GM12878 (cell line): ENCODE results near the gene LPCAT4. TPM values are rescaled to one million over a fixed set of nuclear protein-coding genes. Genes with fewer than 3 reads are reported as not detected.

Experiments
- BCL11A ChIP-seq: IDR thresholded peaks from 2 replicates; pipeline ENCODE4 v1.6.1; 2011; ENCODE audit warnings: low read depth, low read length
- CBX3 ChIP-seq: fragments of 200-600 bp; sonication (generic); IDR thresholded peaks from 2 replicates; pipeline ENCODE4 v1.6.1; 2016; ENCODE audit warnings: low read depth, borderline replicate concordance
- CHD2 ChIP-seq: IDR thresholded peaks from 2 replicates; pipeline ENCODE4 v1.6.1; 2011; ENCODE audit warnings: low read depth, low read length, improper control_type of control experiment, borderline replicate concordance
- EED ChIP-seq: sonication (generic); IDR thresholded peaks from 2 replicates; pipeline ENCODE4 v1.6.1; 2016; ENCODE audit warnings: antibody characterized with exemption, low read depth
- EZH2 ChIP-seq: IDR thresholded peaks from 2 replicates; pipeline ENCODE4 v1.6.1; 2012; ENCODE audit warnings: low read depth, mild to moderate bottlenecking, control low read depth, inconsistent platforms, low read length, borderline replicate concordance; ENCODE audit not compliant: control insufficient read depth
- IRF4 ChIP-seq: IDR thresholded peaks from 2 replicates; pipeline ENCODE4 v1.6.1; 2011; ENCODE audit warnings: low read depth, low read length
- KAT2A ChIP-seq: conservative IDR thresholded peaks from 2 replicates; pipeline ENCODE4 v1.6.1; 2011; ENCODE audit warnings: low read depth, low read length; ENCODE audit not compliant: control insufficient read depth
- MEF2A ChIP-seq: IDR thresholded peaks from 2 replicates; pipeline ENCODE4 v1.6.1; 2011; ENCODE audit warnings: low read depth, mild to moderate bottlenecking, low read length, moderate library complexity; ENCODE audit not compliant: insufficient read depth
- MYB ChIP-seq: fragments of 150-350 bp; IDR thresholded peaks from 2 replicates; pipeline ENCODE4 v1.6.1; 2014; ENCODE audit warnings: mild to moderate bottlenecking, low read depth, low read length, borderline replicate concordance
- NFXL1 ChIP-seq: fragments of 450-650 bp; IDR thresholded peaks from 2 replicates; pipeline ENCODE4 v1.6.1; 2017; ENCODE audit warnings: antibody characterized with exemption, mild to moderate bottlenecking, borderline replicate concordance
- RB1 ChIP-seq: fragments of 450-650 bp; formaldehyde crosslinking; IDR thresholded peaks from 2 replicates; pipeline ENCODE4 v1.6.1; 2017; ENCODE audit warnings: mild to moderate bottlenecking, borderline replicate concordance
- RELA ChIP-seq: fragments of 450-650 bp; IDR thresholded peaks from 2 replicates; pipeline ENCODE4 v1.8.0; 2014; ENCODE audit warnings: borderline replicate concordance; ENCODE audit not compliant: partially characterized antibody
- STAT3 ChIP-seq: IDR thresholded peaks from 2 replicates; pipeline ENCODE4 v1.6.1; 2011; ENCODE audit warnings: low read depth, low read length, improper control_type of control experiment
- polyA plus RNA-seq, 11 experiments: library from polyadenylated mRNA; depleted of rRNA in 4 of 11; unstranded in 6 of 11; stranded (reverse) in 5 of 11; fragments of >200 nt; fragmentation: Nextera tagmentation in 4 of 11; fragmentation: Illumina TruSeq in 1 of 11; extraction: Ambion mirVana in 4 of 11; extraction: Trizol in 1 of 11; gene quantifications; 1 replicate in 1 of 11; 2 replicates in 10 of 11; pipeline versions ENCODE4 v1.2.1 to v1.2.3, GENCODE V29; 2011 to 2016; ENCODE audit warnings: inconsistent platforms in 2 of 11, missing spikeins in 2 of 11, low read depth in 1 of 11
- total RNA-seq, 4 experiments: library from RNA; depleted of rRNA in 3 of 4; stranded (reverse); fragments of >200 nt in 3 of 4; fragmentation: Illumina TruSeq in 1 of 4; extraction: Trizol in 1 of 4; gene quantifications; 2 replicates each; pipeline versions ENCODE4 v1.2.1 to v1.2.3, GENCODE V29; 2013 to 2021
- TF ChIP-seq, protein P1 (sequence below): IDR thresholded peaks from 2 replicates; pipeline ENCODE4 v1.6.1; 2012; ENCODE audit warnings: low read depth, low read length, improper control_type of control experiment
- TF ChIP-seq, protein P2 (sequence below): fragments of 450-650 bp; formaldehyde crosslinking; IDR thresholded peaks from 2 replicates; pipeline ENCODE4 v1.4.0; 2020; ENCODE audit warnings: mild to moderate bottlenecking, moderate library complexity
- TF ChIP-seq, protein P3 (sequence below): IDR thresholded peaks from 2 replicates; pipeline ENCODE4 v1.6.1; 2012; ENCODE audit warnings: low read length, inconsistent platforms
- TF ChIP-seq, protein P4 (sequence below): IDR thresholded peaks from 2 replicates; pipeline ENCODE4 v1.6.1; 2011; ENCODE audit warnings: low read depth, mild to moderate bottlenecking, low read length, moderate library complexity, borderline replicate concordance; ENCODE audit errors: extremely low read depth
- TF ChIP-seq, protein P5 (sequence below): IDR thresholded peaks from 2 replicates; pipeline ENCODE4 v1.6.1; 2011; ENCODE audit warnings: mild to moderate bottlenecking, low read depth, low read length, moderate library complexity; ENCODE audit not compliant: insufficient replicate concordance
- TF ChIP-seq, protein P6 (sequence below): fragments of 450-650 bp; IDR thresholded peaks from 2 replicates; pipeline ENCODE4 v1.6.1; 2017; ENCODE audit warnings: low read depth, mild to moderate bottlenecking, moderate library complexity

The LPCAT4 gene
- total and polyA plus RNA-seq, 10 of the 15 experiments (the other 5 are each of a cell fraction or from before 2014, with no cell fraction given) = 14.4 to 57.2 (median 33.0) TPM

DNA sequence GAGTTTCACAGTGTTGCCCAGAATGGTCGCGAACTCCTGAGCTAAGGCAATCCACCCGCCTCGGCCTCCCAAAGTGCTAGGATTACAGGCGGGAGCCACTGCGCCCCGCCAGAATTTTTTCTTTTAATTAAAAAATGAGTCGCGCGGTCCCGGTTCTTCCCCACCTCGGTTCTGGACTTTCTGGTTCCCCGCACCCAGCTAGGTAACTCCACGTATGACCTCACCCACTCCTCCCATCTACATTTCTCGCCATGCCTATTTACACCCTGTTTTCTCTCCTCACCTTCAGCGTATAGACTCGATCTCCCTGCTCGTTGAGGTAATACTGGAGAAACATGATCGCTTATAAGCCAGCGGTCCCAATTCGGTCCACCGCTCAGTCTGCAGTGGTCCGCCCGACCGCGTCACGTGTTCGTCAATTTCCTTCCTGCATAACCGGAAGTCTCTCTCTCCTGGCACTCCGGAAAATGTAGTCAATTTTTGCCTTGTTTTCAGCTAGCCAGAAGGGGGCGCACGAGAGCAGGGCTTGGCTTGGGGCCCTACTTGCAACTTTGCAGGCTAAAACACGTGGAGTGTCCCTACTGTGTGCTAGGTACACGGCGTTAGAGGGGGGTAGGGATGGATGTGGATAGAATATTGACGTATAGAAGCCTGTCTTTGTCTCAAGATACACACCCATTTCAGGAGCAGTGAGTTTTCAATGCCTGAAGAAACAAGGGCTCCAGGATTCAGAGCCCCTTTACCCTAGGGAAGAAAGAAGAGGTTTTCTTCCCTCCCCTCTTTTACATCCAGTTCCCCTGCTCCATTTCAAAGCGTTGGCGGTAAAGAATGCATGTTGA is 24.0 kb downstream of the LPCAT4 start, which contains the start of the genes NOP10 and NUTM1 (continued):
- TF ChIP-seq, protein P1, sequence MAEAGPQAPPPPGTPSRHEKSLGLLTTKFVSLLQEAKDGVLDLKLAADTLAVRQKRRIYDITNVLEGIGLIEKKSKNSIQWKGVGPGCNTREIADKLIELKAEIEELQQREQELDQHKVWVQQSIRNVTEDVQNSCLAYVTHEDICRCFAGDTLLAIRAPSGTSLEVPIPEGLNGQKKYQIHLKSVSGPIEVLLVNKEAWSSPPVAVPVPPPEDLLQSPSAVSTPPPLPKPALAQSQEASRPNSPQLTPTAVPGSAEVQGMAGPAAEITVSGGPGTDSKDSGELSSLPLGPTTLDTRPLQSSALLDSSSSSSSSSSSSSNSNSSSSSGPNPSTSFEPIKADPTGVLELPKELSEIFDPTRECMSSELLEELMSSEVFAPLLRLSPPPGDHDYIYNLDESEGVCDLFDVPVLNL = no peak
- TF ChIP-seq RELA (peak; percentile 68), RB1 (peak; percentile 83; the same call in 1 of the 2 replicates), CHD2 (no peak), STAT3 (no peak), BCL11A (no peak), EZH2 (no peak), CBX3 (no peak), MYB (no peak), EED (peak; percentile 74), NFXL1 (no peak), IRF4 (no peak; the same call in 1 of the 2 replicates), MEF2A (0 out of 2 replicates have a peak, but pooled peaks have one; percentile 56), KAT2A (no peak)
- TF ChIP-seq, protein P2, sequence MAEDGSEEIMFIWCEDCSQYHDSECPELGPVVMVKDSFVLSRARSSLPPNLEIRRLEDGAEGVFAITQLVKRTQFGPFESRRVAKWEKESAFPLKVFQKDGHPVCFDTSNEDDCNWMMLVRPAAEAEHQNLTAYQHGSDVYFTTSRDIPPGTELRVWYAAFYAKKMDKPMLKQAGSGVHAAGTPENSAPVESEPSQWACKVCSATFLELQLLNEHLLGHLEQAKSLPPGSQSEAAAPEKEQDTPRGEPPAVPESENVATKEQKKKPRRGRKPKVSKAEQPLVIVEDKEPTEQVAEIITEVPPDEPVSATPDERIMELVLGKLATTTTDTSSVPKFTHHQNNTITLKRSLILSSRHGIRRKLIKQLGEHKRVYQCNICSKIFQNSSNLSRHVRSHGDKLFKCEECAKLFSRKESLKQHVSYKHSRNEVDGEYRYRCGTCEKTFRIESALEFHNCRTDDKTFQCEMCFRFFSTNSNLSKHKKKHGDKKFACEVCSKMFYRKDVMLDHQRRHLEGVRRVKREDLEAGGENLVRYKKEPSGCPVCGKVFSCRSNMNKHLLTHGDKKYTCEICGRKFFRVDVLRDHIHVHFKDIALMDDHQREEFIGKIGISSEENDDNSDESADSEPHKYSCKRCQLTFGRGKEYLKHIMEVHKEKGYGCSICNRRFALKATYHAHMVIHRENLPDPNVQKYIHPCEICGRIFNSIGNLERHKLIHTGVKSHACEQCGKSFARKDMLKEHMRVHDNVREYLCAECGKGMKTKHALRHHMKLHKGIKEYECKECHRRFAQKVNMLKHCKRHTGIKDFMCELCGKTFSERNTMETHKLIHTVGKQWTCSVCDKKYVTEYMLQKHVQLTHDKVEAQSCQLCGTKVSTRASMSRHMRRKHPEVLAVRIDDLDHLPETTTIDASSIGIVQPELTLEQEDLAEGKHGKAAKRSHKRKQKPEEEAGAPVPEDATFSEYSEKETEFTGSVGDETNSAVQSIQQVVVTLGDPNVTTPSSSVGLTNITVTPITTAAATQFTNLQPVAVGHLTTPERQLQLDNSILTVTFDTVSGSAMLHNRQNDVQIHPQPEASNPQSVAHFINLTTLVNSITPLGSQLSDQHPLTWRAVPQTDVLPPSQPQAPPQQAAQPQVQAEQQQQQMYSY = no peak
- TF ChIP-seq, protein P3, sequence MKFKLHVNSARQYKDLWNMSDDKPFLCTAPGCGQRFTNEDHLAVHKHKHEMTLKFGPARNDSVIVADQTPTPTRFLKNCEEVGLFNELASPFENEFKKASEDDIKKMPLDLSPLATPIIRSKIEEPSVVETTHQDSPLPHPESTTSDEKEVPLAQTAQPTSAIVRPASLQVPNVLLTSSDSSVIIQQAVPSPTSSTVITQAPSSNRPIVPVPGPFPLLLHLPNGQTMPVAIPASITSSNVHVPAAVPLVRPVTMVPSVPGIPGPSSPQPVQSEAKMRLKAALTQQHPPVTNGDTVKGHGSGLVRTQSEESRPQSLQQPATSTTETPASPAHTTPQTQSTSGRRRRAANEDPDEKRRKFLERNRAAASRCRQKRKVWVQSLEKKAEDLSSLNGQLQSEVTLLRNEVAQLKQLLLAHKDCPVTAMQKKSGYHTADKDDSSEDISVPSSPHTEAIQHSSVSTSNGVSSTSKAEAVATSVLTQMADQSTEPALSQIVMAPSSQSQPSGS = peak; percentile 68
- TF ChIP-seq, protein P4, sequence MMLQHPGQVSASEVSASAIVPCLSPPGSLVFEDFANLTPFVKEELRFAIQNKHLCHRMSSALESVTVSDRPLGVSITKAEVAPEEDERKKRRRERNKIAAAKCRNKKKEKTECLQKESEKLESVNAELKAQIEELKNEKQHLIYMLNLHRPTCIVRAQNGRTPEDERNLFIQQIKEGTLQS = peak; percentile 79; the same call in 1 of the 2 replicates
- TF ChIP-seq, protein P5, sequence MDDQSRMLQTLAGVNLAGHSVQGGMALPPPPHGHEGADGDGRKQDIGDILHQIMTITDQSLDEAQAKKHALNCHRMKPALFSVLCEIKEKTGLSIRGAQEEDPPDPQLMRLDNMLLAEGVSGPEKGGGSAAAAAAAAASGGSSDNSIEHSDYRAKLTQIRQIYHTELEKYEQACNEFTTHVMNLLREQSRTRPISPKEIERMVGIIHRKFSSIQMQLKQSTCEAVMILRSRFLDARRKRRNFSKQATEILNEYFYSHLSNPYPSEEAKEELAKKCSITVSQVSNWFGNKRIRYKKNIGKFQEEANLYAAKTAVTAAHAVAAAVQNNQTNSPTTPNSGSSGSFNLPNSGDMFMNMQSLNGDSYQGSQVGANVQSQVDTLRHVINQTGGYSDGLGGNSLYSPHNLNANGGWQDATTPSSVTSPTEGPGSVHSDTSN = no peak
- TF ChIP-seq, protein P6, sequence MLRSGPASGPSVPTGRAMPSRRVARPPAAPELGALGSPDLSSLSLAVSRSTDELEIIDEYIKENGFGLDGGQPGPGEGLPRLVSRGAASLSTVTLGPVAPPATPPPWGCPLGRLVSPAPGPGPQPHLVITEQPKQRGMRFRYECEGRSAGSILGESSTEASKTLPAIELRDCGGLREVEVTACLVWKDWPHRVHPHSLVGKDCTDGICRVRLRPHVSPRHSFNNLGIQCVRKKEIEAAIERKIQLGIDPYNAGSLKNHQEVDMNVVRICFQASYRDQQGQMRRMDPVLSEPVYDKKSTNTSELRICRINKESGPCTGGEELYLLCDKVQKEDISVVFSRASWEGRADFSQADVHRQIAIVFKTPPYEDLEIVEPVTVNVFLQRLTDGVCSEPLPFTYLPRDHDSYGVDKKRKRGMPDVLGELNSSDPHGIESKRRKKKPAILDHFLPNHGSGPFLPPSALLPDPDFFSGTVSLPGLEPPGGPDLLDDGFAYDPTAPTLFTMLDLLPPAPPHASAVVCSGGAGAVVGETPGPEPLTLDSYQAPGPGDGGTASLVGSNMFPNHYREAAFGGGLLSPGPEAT = peak; percentile 71
